Stimulated activated CD4-positive, alpha-beta T cell treated with anti-CD3 and anti-CD28 coated beads, Interleukin-12 subunit alpha, Interleukin-12 subunit beta, amount 100 ng/mL, for 4 hours (primary cell): ENCODE measurements around the gene TERT.
"Not testable (repeated sequence)": the region's sequence is repeated elsewhere in the genome, so short reads cannot be mapped to it uniquely, and the experiment has no call there.

ENCODE experiments used
- DNase-seq: peaks from one replicate; pipeline ENCODE4 v3.0.0-alpha.2; 2020

Gene TERT

GRCh38 chr5:1293416-1294205 is 1.3 kb downstream of the TERT start:
- no peak for DNase-seq

- no peak for DNase-seq
Observed at GRCh38 chr5:1292846-1293415, 1.9 kb downstream of the TERT start.

GRCh38 chr5:1292139-1292538 is 2.7 kb downstream of the TERT start:
- no peak for DNase-seq

- no peak for DNase-seq
Observed at GRCh38 chr5:1291611-1292080, 3.2 kb downstream of the TERT start.

GRCh38 chr5:1290956-1291355 is 3.9 kb downstream of the TERT start:
- DNase-seq, result not testable (repeated sequence)

GRCh38 chr5:1289559-1289958 is 5.3 kb downstream of the TERT start:
- DNase-seq, result not testable (repeated sequence)

- no peak for DNase-seq
Observed at GRCh38 chr5:1288439-1289335, 6.2 kb downstream of the TERT start.

- DNase-seq, result no peak
Observed at GRCh38 chr5:1285883-1286291, 9.0 kb downstream of the TERT start.

GRCh38 chr5:1285141-1285540 is 9.7 kb downstream of the TERT start:
- no peak for DNase-seq

- not testable (repeated sequence) for DNase-seq
Observed at GRCh38 chr5:1284336-1284970, 10.4 kb downstream of the TERT start.

GRCh38 chr5:1283729-1284041 is 11.2 kb downstream of the TERT start:
- DNase-seq, result not testable (repeated sequence)

- not testable (repeated sequence) for DNase-seq
Observed at GRCh38 chr5:1282993-1283728, 11.7 kb downstream of the TERT start.

- DNase-seq, result no peak
Observed at GRCh38 chr5:1282131-1282992, 12.5 kb downstream of the TERT start.

GRCh38 chr5:1281038-1281882 is 13.6 kb downstream of the TERT start:
- DNase-seq, result no peak

GRCh38 chr5:1280177-1281037 is 14.5 kb downstream of the TERT start:
- DNase-seq, result no peak

- DNase-seq, result no peak
Observed at GRCh38 chr5:1279443-1280151, 15.3 kb downstream of the TERT start.

- DNase-seq, result no peak
Observed at GRCh38 chr5:1278656-1279442, 16.0 kb downstream of the TERT start.

GRCh38 chr5:1278216-1278615 is 16.7 kb downstream of the TERT start:
- DNase-seq, result no peak
